SK-N-SH (cell line): Measurements from ENCODE around the gene GPC5. TPM values are rescaled to one million over a fixed set of nuclear protein-coding genes. Genes with fewer than 3 reads are reported as not detected.
"Not testable (repeated sequence)": the region's sequence is repeated elsewhere in the genome, so short reads cannot be mapped to it uniquely, and the experiment has no call there.

Experiments
- CTCF ChIA-PET: fragments of 300-600, 350-600 bp; formaldehyde crosslinking; extraction: SDS; loops from one replicate; lab custom pipeline; 2021; lab: Yijun Ruan, JAX
- POLR2A ChIA-PET: fragments of 350-600 bp; sonication (Branson Sonifier 250); formaldehyde crosslinking; extraction: SDS; loops from one replicate; lab custom pipeline; 2020; ENCODE audit warnings: antibody characterized with exemption, inconsistent platforms; lab: Yijun Ruan, JAX
- DNase-seq: peaks from one replicate; pipeline ENCODE4 v3.0.0; 2012
- H2AFZ ChIP-seq: fragments of 200-600 bp; sonication (generic); 2 replicates; pipeline ENCODE4 v1.8.1; 2016; ENCODE audit warnings: antibody characterized with exemption, mild to moderate bottlenecking, low read depth
- H3F3A ChIP-seq: fragments of 200-600 bp; sonication (generic); replicated peaks from 2 replicates; pipeline ENCODE3; 2016; ENCODE audit warnings: antibody characterized with exemption, mild to moderate bottlenecking; ENCODE audit not compliant: insufficient read depth
- H3K27ac ChIP-seq, 2 experiments: fragments of 200-500 bp in 1 of 2; fragments of 200-600 bp in 1 of 2; sonication (Bioruptor generic) in 1 of 2; sonication (generic), shearing (Covaris generic) in 1 of 2; 2 replicates each; pipeline versions ENCODE4 v1.5.1 to v1.6.1; 2014 to 2016; ENCODE audit warnings: low read depth in 2 of 2, inconsistent platforms in 1 of 2, low read length in 1 of 2, mild to moderate bottlenecking in 1 of 2, mixed read lengths in 1 of 2
- H3K27me3 ChIP-seq: fragments of 200-600 bp; sonication (generic), shearing (Covaris generic); 2 replicates; pipeline ENCODE4 v1.6.1; 2016; ENCODE audit warnings: mixed run types; ENCODE audit not compliant: insufficient read depth
- H3K36me3 ChIP-seq, 2 experiments: fragments of 200-500 bp in 1 of 2; fragments of 200-600 bp in 1 of 2; sonication (Bioruptor generic) in 1 of 2; sonication (generic) in 1 of 2; replicated peaks in 1 of 2; 2 replicates each; pipeline versions ENCODE3 to v1.5.1; 2014 to 2016; ENCODE audit warnings: low read length in 1 of 2, mild to moderate bottlenecking in 1 of 2; ENCODE audit not compliant: insufficient read depth in 2 of 2, control insufficient read depth in 1 of 2
- H3K4me1 ChIP-seq, 2 experiments: fragments of 200-500 bp in 1 of 2; fragments of 200-600 bp in 1 of 2; sonication (Bioruptor generic) in 1 of 2; sonication (generic), shearing (Covaris generic) in 1 of 2; 2 replicates each; pipeline versions ENCODE4 v1.5.1 to v1.6.1; 2014 to 2016; ENCODE audit warnings: low read depth in 1 of 2, low read length in 1 of 2, mixed run types in 1 of 2; ENCODE audit not compliant: insufficient read depth in 2 of 2, control insufficient read depth in 1 of 2
- H3K4me2 ChIP-seq: fragments of 200-600 bp; sonication (generic), shearing (Covaris generic); 2 replicates; pipeline ENCODE4 v1.6.1; 2017; ENCODE audit warnings: mixed run types
- H3K4me3 ChIP-seq, 2 experiments: fragments of 200-500 bp in 1 of 2; fragments of 200-600 bp in 1 of 2; sonication (Bioruptor generic) in 1 of 2; sonication (generic), shearing (Covaris generic) in 1 of 2; 2 replicates each; pipeline versions ENCODE4 v1.5.1 to v1.8.1; 2014 to 2016; ENCODE audit warnings: low read depth in 2 of 2, inconsistent platforms in 1 of 2, low read length in 1 of 2, mild to moderate bottlenecking in 1 of 2, mixed read lengths in 1 of 2, moderate library complexity in 1 of 2
- H3K79me2 ChIP-seq: fragments of 200-600 bp; sonication (generic); 2 replicates; pipeline ENCODE4 v1.8.1; 2017; ENCODE audit warnings: mild to moderate bottlenecking; ENCODE audit not compliant: insufficient read depth
- H3K9ac ChIP-seq: fragments of 200-600 bp; sonication (generic); 2 replicates; pipeline ENCODE4 v1.6.1; 2017; ENCODE audit warnings: mixed run types
- H3K9me2 ChIP-seq: fragments of 200-600 bp; sonication (generic); 2 replicates; pipeline ENCODE4 v1.6.1; 2017; ENCODE audit warnings: mixed run types
- H3K9me3 ChIP-seq: fragments of 200-600 bp; sonication (generic); 2 replicates; pipeline ENCODE4 v1.6.1; 2017; ENCODE audit warnings: mixed run types, mild to moderate bottlenecking, moderate library complexity
- H4K20me1 ChIP-seq: fragments of 200-600 bp; sonication (generic); 2 replicates; pipeline ENCODE4 v1.6.1; 2017; ENCODE audit warnings: mild to moderate bottlenecking, mixed run types; ENCODE audit not compliant: insufficient read depth
- CHD2 ChIP-seq: fragments of 150-350 bp; IDR thresholded peaks from 2 replicates; pipeline ENCODE4 v1.6.1; 2018; ENCODE audit warnings: low read length; ENCODE audit not compliant: partially characterized antibody
- CTCF ChIP-seq: fragments of 200-600 bp; sonication (generic); IDR thresholded peaks from 2 replicates; pipeline ENCODE4 v1.6.1; 2017; ENCODE audit warnings: antibody characterized with exemption, mild to moderate bottlenecking, moderate library complexity
- EP300 ChIP-seq, 2 experiments: IDR thresholded peaks; 2 replicates each; pipeline versions ENCODE4 v1.4.0 to v1.6.1; 2012; ENCODE audit warnings: borderline replicate concordance in 1 of 2, low read depth in 1 of 2, low read length in 1 of 2
- GABPA ChIP-seq: IDR thresholded peaks from 2 replicates; pipeline ENCODE4 v1.4.0; 2012; ENCODE audit warnings: low read depth, mild to moderate bottlenecking
- GATA2 ChIP-seq: sonication (generic); formaldehyde crosslinking; IDR thresholded peaks from 2 replicates; pipeline ENCODE4 v1.5.0; 2020; ENCODE audit warnings: mild to moderate bottlenecking, missing genetic modification reagents
- PBX3 ChIP-seq: IDR thresholded peaks from 2 replicates; pipeline ENCODE4; 2012
- POLR2AphosphoS5 ChIP-seq: IDR thresholded peaks from 2 replicates; pipeline ENCODE4 v1.6.1; 2012; ENCODE audit warnings: low read depth, low read length
- RFX5 ChIP-seq: IDR thresholded peaks from 2 replicates; pipeline ENCODE4 v1.6.1; 2012; ENCODE audit warnings: mild to moderate bottlenecking, improper control_type of control experiment, low read length
- USF1 ChIP-seq: IDR thresholded peaks from 2 replicates; pipeline ENCODE4 v1.4.0; 2012; ENCODE audit warnings: low read depth, borderline replicate concordance
- WGBS: methylation state at CpG from one replicate; pipeline ENCODE4 v1.1.6; 2017; ENCODE audit warnings: low lambda C conversion rate; 5-methylcytosine and 5-hydroxymethylcytosine counted together
- polyA plus RNA-seq, 3 experiments: library from polyadenylated mRNA; depleted of rRNA; stranded (reverse); fragments of >200 nt; gene quantifications; 2 replicates each; pipeline ENCODE4 v1.2.3, GENCODE V29; 2012

GPC5 gene
- polyA plus RNA-seq, 1 of the 3 experiments (the other 2 are of a cell fraction): 0.03 TPM

GRCh38 chr13:92538164-92538563 is 1139.7 kb downstream of the GPC5 start:
- no peak overlapping the region for H3K4me2 ChIP-seq
- no peak for TF ChIP-seq RFX5
- TF ChIP-seq CHD2: no peak
- TF ChIP-seq CTCF: no peak
- TF ChIP-seq PBX3: no peak
- no peak for TF ChIP-seq GATA2
- no peak for TF ChIP-seq POLR2AphosphoS5
- TF ChIP-seq GABPA: no peak
- TF ChIP-seq EP300 (IDR thresholded peaks at IDR 0.05; ENCODE audit: borderline replicate concordance in 1 of 2, low read depth in 1 of 2, low read length in 1 of 2): no peak
- TF ChIP-seq, all 33 proteins: peak for 0
- Histone ChIP-seq H3K9me3 (no peaks in the 10 kb centered on the region), H3K27me3 (no peaks in the 10 kb centered on the region), H3K4me1 (no peaks in the 10 kb centered on the region), H3K36me3 (no peaks in the 10 kb centered on the region), H3F3A (no peaks in the 10 kb centered on the region), H3K27ac (no peak overlapping the region), H2AFZ (no peak overlapping the region), H3K9me2 (no peaks in the 10 kb centered on the region), H3K4me3 (no peak overlapping the region), H3K9ac (no peak overlapping the region), H4K20me1 (no peaks in the 10 kb centered on the region), H3K79me2 (no peaks in the 10 kb centered on the region)
- ChIA-PET POLR2A (no interaction called here), CTCF (no interaction called here)
- 67% methylated on average over 3 of the region's 3 CpGs for whole genome bisulfite sequencing
- DNase-seq: no peak

- CTCF ChIA-PET, H3K4me1 ChIP-seq, H3K36me3 ChIP-seq, H3K79me2 ChIP-seq, H3K9me3 ChIP-seq, DNase-seq, H3K9ac ChIP-seq, H4K20me1 ChIP-seq, H3K27me3 ChIP-seq, H3F3A ChIP-seq, H3K27ac ChIP-seq, H3K9me2 ChIP-seq, H2AFZ ChIP-seq, H3K4me2 ChIP-seq, POLR2A ChIA-PET, H3K4me3 ChIP-seq: not testable (repeated sequence)
- 75% methylated on average over 4 of the region's 4 CpGs for WGBS
Measured at GRCh38 chr13:92539148-92539547, 1140.7 kb downstream of the GPC5 start.

- no peak for DNase-seq
- no peak overlapping the region for H3K27ac ChIP-seq
- no peak overlapping the region for H3K4me2 ChIP-seq
- H4K20me1 ChIP-seq: no peaks in the 10 kb centered on the region
- POLR2A ChIA-PET: no interaction called here
- no peaks in the 10 kb centered on the region for H3K4me1 ChIP-seq
- H2AFZ ChIP-seq: no peak overlapping the region
- H3K9ac ChIP-seq: no peak overlapping the region
- H3K4me3 ChIP-seq: no peak overlapping the region
- CTCF ChIA-PET: no interaction called here
- no peaks in the 10 kb centered on the region for H3K79me2 ChIP-seq
- no peaks in the 10 kb centered on the region for H3K9me3 ChIP-seq
- 40% methylated on average over 3 of the region's 3 CpGs for WGBS
- no peaks in the 10 kb centered on the region for H3F3A ChIP-seq
- no peaks in the 10 kb centered on the region for H3K9me2 ChIP-seq
- no peaks in the 10 kb centered on the region for H3K36me3 ChIP-seq
- H3K27me3 ChIP-seq: no peaks in the 10 kb centered on the region
- TF ChIP-seq USF1: no peak
Measured at GRCh38 chr13:92547266-92547665, 1148.8 kb downstream of the GPC5 start.
